Activated CD8-positive, alpha-beta memory T cell treated with anti-CD3 and anti-CD28 coated beads, Interleukin-2, amount 50 U/mL, for 4 hours (primary cell): ENCODE results near the gene PLEKHM1.
"Not testable (repeated sequence)": the region's sequence is repeated elsewhere in the genome, so short reads cannot be mapped to it uniquely, and the experiment has no call there.

Source experiments
- DNase-seq: peaks from one replicate; pipeline ENCODE4 v3.0.0-alpha.2; 2020

Gene PLEKHM1

GRCh38 chr17:45460422-45460821, 30.1 kb downstream of the PLEKHM1 start:
- not testable (repeated sequence) for DNase-seq

DNA sequence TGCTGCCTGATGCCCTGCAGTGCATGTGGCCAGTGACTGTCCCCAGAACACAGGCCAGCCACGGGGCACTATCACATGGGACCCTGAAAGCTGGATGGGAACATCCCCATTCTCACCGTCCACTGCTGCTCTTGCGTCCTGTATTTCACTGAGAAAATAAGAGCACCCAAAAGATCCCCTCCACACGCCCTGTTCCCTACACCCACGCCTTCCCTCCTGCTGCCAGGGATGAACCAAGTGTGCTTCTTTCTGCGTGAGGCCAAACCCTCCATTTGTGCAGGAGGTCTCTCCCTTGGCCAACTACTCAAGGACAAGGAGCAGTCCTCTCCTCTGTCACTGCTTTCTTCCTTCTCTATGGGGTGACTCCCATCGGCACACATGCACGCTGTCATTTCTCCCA, 36.2 kb downstream of the PLEKHM1 start:
- DNase-seq = not testable (repeated sequence)

DNA sequence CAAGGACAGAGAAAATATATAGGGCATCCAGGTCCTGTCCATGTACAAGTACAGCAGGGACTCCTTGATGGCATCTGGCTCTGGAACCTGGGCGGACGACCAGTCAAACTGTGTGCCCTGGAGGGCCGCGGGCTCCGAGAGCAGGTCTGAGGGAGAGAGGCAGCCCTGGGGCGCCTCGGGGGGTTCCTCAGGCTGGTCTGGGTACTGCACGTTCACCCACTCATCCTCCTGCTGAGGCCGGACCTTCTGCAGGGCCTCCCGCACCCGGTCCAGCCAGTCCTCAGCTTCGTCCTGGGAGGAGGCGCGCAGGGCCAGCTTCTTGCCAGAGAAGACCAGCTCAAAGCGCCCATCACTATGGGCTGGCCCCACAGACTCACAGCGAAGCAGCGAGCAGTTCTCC, 36.8 kb downstream of the PLEKHM1 start:
- DNase-seq = not testable (repeated sequence)

- DNase-seq = not testable (repeated sequence)
These were observed 37.3 kb downstream of the PLEKHM1 start for GRCh38 chr17:45453225-45453534.

DNA sequence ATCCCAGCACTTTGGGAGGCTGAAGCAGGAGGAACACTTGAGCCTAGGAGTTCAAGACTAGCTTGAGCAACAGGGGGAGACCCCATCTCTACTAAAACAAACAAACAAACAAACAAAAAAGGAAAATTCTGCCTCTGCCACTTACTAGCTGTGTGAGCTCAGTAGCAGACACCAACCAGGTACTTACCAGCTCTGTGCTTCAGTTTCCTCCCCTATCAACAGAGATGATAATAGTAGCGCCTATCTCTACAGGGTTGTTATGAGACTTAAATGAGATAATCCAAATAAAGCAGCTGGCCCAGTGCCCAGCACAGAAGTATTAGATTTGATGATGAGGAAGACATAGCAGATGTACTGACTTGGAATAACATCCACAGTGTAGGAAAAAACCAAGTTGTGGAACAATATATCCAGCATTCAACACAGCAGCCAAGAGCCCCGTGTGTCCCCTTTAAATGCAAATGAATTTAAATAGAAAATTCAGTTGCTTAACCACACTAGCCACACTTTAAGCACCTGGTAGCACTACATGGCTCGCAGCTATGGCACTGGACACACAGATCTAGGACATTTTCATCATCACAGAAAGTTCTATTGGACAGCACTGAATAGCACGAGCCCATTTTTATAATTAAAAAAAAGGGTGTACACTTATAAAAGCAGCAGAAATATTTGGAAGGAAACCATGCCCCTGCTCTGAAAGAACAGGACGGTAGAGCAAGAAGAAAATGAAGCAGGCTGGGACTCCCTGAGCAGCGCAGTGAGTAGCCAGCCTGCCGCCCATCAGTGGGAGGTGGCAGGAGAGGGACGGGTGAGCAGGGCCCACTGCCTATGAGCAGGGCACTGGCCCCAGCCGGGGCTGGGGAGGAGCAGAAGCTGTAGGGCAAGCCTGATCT, 37.9 kb downstream of the PLEKHM1 start:
- DNase-seq = not testable (repeated sequence)

DNA sequence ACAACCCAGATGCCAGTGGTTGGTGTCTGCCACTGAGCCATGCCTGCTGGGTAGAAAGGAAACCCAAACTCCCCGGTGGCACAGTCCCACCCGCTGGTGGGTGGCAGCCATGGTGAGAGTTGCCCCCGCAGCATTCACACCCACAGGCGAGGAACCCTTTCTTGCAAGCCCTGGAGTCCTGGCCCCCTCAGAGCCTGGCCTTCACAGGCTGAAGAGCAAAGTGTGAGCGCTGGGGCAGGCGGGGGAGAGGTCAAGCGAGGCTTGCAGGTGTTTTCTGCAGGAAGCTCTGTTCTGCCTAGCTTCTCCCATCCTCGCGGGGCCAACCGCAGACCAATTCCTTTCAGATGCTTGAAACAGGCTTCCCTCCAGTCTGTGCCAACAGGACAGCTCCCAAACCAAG, 38.9 kb downstream of the PLEKHM1 start:
- not testable (repeated sequence) for DNase-seq

DNA sequence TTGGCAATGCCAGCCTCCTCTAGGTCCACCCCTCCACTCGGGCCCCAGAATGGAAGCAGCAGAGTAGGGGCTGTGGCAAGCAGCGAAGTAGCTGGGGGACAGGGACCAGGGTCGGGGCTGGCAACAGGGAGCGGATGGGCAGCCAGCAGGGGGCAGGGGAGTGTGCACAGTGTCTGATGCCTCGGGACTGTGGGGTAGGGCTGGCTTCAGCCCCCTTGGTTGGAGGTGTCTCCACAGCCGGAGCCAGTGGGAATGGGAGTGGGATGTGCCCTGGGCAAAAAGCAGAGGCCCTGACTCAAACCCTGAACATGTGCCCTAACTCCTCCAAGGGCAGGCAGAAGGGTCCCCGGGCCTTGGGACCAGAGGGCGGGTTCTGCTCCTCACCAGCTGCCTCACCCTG, 39.4 kb downstream of the PLEKHM1 start:
- DNase-seq = no peak

GRCh38 chr17:45449708-45450329, 40.7 kb downstream of the PLEKHM1 start:
- DNase-seq = not testable (repeated sequence)

- not testable (repeated sequence) for DNase-seq
These were observed 41.3 kb downstream of the PLEKHM1 start for GRCh38 chr17:45449260-45449659.

- DNase-seq = not testable (repeated sequence)
These were observed 42.0 kb downstream of the PLEKHM1 start for GRCh38 chr17:45448483-45448882.

DNA sequence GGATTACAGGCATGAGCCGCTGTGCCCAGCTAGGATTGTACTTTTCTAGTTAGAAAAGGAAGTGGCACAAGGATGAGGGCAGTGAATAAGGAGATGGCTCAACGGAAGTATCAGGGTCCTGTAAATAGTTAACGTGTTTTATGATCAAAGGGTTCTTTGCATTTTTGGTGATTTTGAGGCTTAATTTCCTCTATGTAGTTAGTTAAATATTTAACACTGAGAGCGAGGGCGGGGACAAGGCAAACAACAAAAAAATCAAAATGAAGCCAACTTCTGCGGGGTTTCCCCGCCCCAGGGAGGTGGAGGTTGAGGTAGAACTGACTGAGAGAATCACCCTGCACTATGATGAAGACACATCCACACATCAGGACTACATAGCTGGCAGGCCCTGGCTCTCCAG, 42.5 kb downstream of the PLEKHM1 start:
- DNase-seq = not testable (repeated sequence)

- not testable (repeated sequence) for DNase-seq
These were observed 42.9 kb downstream of the PLEKHM1 start for GRCh38 chr17:45447650-45448049.

DNA sequence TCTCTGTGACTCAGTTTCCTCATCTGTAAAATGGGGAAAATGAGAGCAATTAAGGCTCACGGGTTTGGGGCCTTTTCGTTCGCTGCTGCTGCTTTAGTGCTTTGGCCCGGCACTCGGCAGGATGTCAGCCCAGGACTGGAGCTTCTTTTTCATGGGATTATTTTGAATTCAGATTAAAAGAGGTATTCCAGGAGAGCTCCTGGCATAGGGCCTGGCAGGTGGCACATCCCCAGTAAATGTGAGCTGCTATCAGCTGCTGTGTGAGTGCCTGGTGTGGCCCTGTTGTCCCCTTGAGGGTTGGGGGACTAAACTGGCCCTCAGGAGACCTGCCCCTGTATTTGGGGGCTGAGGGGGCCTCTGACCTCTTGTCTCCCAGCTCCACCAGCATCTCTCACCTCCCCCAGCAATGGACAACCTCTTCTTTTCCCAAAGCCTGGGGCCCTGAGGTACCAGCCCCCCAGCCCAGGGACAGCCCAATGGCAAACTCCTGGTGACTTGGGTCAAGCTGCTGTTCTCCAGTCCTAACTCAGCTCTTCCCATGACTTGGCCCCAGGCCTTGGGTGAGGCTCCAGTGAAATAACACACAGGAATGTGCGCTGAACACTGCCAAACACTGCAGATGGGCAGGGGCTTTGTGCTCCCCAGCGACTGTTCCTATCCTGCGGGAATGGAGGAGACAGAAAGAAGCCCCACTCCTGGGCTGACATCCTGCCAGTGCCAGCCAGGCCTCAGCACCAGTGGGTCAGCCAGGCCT, 43.5 kb downstream of the PLEKHM1 start:
- not testable (repeated sequence) for DNase-seq

- DNase-seq = not testable (repeated sequence)
These were observed 44.4 kb downstream of the PLEKHM1 start for GRCh38 chr17:45445901-45446743.

DNA sequence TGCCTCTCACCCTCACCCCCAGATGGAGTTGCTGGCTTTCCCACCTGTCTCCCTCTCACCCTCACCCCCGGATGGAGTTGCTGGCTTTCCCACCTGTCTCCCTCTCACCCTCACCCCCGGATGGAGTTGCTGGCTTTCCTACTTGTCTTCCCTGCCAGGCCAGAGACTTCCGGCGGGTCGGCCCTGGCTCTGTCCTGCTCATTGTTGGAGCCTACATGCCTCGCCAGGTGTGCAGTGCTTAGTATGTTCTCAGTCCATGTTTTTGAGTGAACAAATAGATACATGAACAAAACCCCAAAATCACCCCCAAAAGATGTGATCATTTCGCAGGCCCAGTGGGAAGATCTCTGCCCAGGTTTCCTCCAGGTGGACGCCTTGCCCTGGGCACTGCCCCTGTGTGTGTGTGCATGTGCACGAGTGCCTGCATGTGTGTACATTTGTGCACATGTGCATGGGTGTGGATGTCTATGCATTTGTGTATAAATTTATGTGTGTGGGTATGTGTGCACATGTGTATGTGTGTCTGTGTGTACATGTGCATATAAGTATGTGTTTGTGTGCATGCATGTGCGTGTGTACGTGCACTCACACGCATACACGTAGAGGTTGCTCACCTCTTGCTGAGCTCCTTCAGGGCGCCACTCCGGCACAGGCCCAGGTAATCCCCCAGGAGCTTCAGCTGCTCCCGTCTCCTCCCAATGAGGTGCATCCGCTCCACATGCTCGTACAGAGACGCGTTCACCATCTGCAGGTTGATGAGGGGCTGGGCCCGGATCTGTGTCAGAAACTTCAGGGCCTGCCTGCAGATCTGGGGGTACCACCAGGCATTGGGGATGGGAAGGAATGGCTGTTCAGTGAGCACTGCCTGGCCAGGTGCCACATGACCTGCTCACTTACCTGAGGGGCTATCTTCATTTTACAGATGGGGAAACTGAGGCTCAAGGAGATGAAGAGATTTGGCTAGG, 45.4 kb downstream of the PLEKHM1 start:
- DNase-seq = not testable (repeated sequence)

DNA sequence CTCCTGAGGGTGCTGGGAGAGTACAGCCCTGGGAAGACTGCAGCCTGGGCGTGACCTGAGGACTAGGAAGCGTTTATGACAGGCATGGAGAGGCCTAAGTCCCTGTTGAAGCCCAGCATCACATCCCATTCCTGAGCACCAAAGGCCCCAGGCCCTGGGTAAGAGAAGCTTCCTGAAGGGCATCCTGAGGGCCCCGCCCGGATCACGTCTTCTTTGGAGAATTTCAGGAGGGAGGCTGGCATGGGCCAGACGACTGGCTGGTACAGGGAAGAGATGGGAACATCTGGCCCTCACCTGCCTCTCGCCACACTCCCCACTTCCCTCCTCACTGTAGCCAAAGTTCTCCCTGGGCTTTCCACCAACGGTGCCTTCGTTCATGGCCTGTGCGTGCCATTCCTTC, 46.2 kb downstream of the PLEKHM1 start:
- not testable (repeated sequence) for DNase-seq

- not testable (repeated sequence) for DNase-seq
These were observed 46.9 kb downstream of the PLEKHM1 start for GRCh38 chr17:45443371-45444260.

- DNase-seq = no peak
These were observed 48.8 kb downstream of the PLEKHM1 start for GRCh38 chr17:45441526-45442310.

GRCh38 chr17:45440839-45441515, 49.5 kb downstream of the PLEKHM1 start:
- DNase-seq = not testable (repeated sequence)
